Testis (tissue), 3 donors: ENCODE measurements around the gene ACTL10. TPM values are rescaled to one million over a fixed set of nuclear protein-coding genes. Genes with fewer than 3 reads are reported as not detected.

Experiments used
- DNase-seq: peaks from one replicate; pipeline ENCODE4 v3.0.0-alpha.2; 2019
- H3K27ac ChIP-seq, 2 donors: fragments of 200-600 bp; sonication (generic); one replicate each; pipeline ENCODE4 v1.5.1; 2019
- H3K27me3 ChIP-seq: fragments of 200-600 bp; sonication (generic); one replicate; pipeline ENCODE4 v1.5.1; 2019
- H3K36me3 ChIP-seq: fragments of 200-600 bp; sonication (generic); one replicate; pipeline ENCODE4 v1.5.1; 2017; ENCODE audit warnings: low read depth; ENCODE audit errors: missing control alignments
- H3K4me1 ChIP-seq: fragments of 200-600 bp; sonication (generic); one replicate; pipeline ENCODE4 v1.5.1; 2019
- H3K4me3 ChIP-seq, 2 donors: fragments of 200-600 bp; sonication (generic); one replicate each; pipeline ENCODE4 v1.5.1; 2017 to 2019
- H3K9me3 ChIP-seq: fragments of 200-600 bp; sonication (generic); one replicate; pipeline ENCODE4 v1.5.1; 2017
- POLR2A ChIP-seq: fragments of 450-650 bp; IDR thresholded peaks from one replicate; pipeline ENCODE4 v1.6.1; 2017; ENCODE audit warnings: antibody characterized with exemption, mild to moderate bottlenecking, moderate library complexity
- WGBS, 2 donors: methylation state at CpG; one replicate each; pipeline ENCODE4 v1.1.5; 2018; 5-methylcytosine and 5-hydroxymethylcytosine counted together
- intact Hi-C: fragments of 100-400 bp; cut with DNase I; formaldehyde crosslinking; loops from one replicate; pipeline ENCODE4 v1.15.1; 2023; ENCODE audit warnings: low total_unique reads
- polyA plus RNA-seq: library from polyadenylated mRNA; stranded (reverse); fragments of 350-450 nt; fragmentation: Illumina TruSeq; extraction: RNeasy Lipid Tissue Mini Kit (QIAGEN cat#74804); gene quantifications from one replicate; pipeline ENCODE4 v1.2.3, GENCODE V29; 2014; ENCODE audit warnings: low read depth, low replicate concordance; ENCODE audit not compliant: insufficient read depth
- total RNA-seq, 2 donors: library from RNA; depleted of rRNA; stranded (reverse); fragments of >200 nt; gene quantifications; one replicate each; pipeline ENCODE4 v1.2.3, GENCODE V29; 2016
- TF ChIP-seq, protein P1 (sequence below), 3 experiments: fragments of 450-650 bp in 2 of 3; fragments of 200-600 bp in 1 of 3; sonication (generic) in 1 of 3; IDR thresholded peaks; one replicate each; pipeline ENCODE4 v1.5.1; 2016 to 2019; ENCODE audit warnings: antibody characterized with exemption in 3 of 3, mild to moderate bottlenecking in 2 of 3, moderate library complexity in 1 of 3

Gene ACTL10
- total and polyA plus RNA-seq, 3 donors from 2014 or later: 26.6 to 62.1 (median 55.0) TPM

DNA sequence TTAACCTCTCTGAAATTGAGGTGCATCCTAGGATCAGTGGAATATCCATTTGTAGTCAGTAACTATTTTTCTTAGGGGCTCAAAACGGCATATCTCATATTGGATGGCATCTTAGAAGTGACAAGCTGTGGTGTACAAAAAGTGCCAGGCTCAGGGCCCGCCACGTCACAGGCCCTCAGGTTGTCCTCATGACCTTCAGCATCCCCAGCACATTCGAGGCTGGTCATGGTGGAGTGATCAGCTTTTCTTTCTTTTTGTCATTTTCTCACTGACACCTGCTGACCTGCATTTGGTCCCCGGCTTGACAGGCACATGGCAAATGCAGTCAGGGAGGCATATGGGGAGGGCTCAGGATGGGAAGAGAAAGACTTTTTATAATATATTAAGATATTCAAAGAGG, 26.5 kb downstream of the ACTL10 start:
- intact Hi-C loops: no loop called here
- peak overlapping the region in 1 of 2 donors; percentile 56 for H3K27ac ChIP-seq
- no peaks in the 10 kb centered on the region for H3K9me3 ChIP-seq
- H3K4me1 ChIP-seq: peaks cover 8% of the 10 kb centered on the region
- 73 to 74% methylated on average over 5 of the region's 5 CpGs for WGBS, 2 donors
- no peak for DNase-seq
- H3K27me3 ChIP-seq: no peaks in the 10 kb centered on the region
- TF ChIP-seq, protein P1, sequence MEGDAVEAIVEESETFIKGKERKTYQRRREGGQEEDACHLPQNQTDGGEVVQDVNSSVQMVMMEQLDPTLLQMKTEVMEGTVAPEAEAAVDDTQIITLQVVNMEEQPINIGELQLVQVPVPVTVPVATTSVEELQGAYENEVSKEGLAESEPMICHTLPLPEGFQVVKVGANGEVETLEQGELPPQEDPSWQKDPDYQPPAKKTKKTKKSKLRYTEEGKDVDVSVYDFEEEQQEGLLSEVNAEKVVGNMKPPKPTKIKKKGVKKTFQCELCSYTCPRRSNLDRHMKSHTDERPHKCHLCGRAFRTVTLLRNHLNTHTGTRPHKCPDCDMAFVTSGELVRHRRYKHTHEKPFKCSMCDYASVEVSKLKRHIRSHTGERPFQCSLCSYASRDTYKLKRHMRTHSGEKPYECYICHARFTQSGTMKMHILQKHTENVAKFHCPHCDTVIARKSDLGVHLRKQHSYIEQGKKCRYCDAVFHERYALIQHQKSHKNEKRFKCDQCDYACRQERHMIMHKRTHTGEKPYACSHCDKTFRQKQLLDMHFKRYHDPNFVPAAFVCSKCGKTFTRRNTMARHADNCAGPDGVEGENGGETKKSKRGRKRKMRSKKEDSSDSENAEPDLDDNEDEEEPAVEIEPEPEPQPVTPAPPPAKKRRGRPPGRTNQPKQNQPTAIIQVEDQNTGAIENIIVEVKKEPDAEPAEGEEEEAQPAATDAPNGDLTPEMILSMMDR (IDR thresholded peaks at IDR 0.05): no peak
- no peak for TF ChIP-seq POLR2A
- H3K4me3 ChIP-seq: no peak overlapping the region
- no peaks in the 10 kb centered on the region for H3K36me3 ChIP-seq

DNA sequence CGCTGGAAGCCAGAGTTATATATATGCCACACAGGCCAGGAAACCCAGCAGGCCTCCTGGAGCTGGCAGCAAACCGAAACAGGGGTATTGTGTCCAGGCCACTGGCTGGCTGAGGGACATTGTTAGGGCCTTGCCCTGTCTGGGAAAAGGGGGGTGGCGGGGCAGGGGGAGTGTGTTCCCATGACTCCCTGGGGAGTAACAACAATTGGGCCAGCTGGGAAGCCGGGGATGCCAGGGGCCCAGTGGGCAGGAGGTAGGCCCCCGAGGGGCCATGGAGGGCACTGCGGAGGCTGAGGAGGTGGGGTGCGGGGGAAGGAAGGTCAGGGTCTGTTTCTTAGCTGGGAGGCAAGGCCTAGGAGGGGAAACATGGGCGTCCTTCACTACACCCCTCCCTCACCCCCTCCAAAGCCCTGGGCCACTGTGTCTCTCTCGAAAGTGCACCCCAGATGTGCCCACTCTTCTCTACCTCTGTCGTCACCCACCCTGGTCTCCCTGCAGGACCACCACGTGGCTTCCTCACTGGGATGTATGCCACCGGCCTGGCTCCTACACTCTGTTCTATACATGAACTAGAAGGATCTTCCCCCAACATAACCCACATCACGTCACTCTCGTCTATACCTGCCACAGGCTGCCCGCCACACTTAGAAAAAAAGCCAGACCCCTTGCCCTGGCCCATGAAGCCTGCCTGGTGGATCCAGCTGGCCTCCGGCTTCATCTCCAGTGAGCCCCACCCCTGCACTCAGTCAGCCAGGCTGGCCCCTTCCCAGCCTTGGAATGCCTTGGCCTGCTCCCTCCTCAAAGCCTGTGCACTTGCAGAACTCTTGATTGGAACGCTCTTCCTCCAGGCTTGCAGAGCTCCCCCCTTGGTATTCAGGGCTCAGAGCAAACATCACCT, 27.2 kb downstream of the ACTL10 start:
- TF ChIP-seq, protein P1 (IDR thresholded peaks at IDR 0.05): no peak
- TF ChIP-seq POLR2A: no peak

DNA sequence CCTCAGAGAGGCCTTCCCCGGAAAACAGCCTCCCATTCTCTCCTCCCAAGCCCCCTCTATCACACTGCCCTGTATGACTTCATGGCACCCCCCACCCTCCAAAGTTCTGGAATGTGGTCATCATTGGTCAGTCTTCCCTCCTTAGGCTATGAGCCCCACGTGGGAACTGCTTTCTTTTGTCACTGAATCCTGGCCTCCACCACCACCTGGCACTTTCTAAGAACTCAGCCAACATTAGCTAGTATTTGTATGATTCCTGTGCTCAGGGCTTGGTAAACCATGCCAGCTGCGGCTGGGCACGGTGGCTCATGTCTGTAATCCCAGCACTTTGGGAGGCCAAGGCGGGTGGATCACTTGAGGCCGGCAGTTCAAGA, 27.9 kb downstream of the ACTL10 start:
- H3K9me3 ChIP-seq: no peaks in the 10 kb centered on the region
- WGBS, 2 donors: 79 to 88% methylated on average over 6 of the region's 6 CpGs
- H3K4me1 ChIP-seq: peaks cover 8% of the 10 kb centered on the region
- intact Hi-C loops: no loop called here
- H3K27ac ChIP-seq: no peak overlapping the region
- no peak for DNase-seq
- no peaks in the 10 kb centered on the region for H3K36me3 ChIP-seq
- H3K27me3 ChIP-seq: no peaks in the 10 kb centered on the region
- TF ChIP-seq, protein P1 (IDR thresholded peaks at IDR 0.05): no peak
- TF ChIP-seq POLR2A: no peak
- H3K4me3 ChIP-seq: no peak overlapping the region

More for the DNA sequence above, 27.2 kb downstream of the ACTL10 start:
- DNase-seq: peak; percentile 74
- 64 to 65% methylated on average over 17 of the region's 17 CpGs for WGBS, 2 donors
- peaks cover 8% of the 10 kb centered on the region for H3K4me1 ChIP-seq
- intact Hi-C loops: no loop called here
- peak overlapping the region in 1 of 2 donors; percentile 56 for H3K27ac ChIP-seq
- H3K9me3 ChIP-seq: no peaks in the 10 kb centered on the region
- H3K4me3 ChIP-seq: no peak overlapping the region
- no peaks in the 10 kb centered on the region for H3K36me3 ChIP-seq
- H3K27me3 ChIP-seq: no peaks in the 10 kb centered on the region

DNA sequence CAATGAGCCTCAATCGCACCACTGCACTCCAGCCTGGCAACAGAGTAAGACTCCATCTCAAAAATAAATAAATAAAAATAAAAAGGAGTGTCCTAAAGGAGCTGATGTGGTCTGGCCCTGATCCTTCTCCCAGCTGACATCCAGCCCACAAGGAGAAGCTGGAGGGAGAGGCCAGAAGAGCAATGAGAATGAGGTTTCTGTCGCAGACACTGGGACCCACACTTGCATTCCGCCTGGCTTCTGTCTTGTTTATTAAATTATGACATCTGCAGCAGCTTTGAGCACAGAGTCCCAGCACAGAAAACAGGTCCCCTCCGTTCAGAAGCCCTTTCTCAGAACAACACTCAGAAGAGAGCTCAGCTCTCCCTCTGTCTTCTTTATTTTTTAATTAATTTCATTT, 29.7 kb downstream of the ACTL10 start:
- H3K4me3 ChIP-seq: no peak overlapping the region
- no peaks in the 10 kb centered on the region for H3K27me3 ChIP-seq
- WGBS, 2 donors: 81 to 87% methylated on average over 4 of the region's 4 CpGs
- TF ChIP-seq POLR2A: no peak
- TF ChIP-seq, protein P1 (IDR thresholded peaks at IDR 0.05): no peak
- H3K4me1 ChIP-seq: peaks cover 8% of the 10 kb centered on the region
- no peaks in the 10 kb centered on the region for H3K9me3 ChIP-seq
- no peaks in the 10 kb centered on the region for H3K36me3 ChIP-seq
- intact Hi-C loops: no loop called here
- no peak for DNase-seq
- H3K27ac ChIP-seq: no peak overlapping the region
